KMS-11 (cell line): ENCODE data around the gene CCDC14.

ENCODE experiments used
- H2AFZ ChIP-seq: fragments of 200-600 bp; sonication (generic); 2 replicates; pipeline ENCODE4 v1.6.1; 2016; ENCODE audit warnings: antibody characterized with exemption, mixed run types, low read depth
- H3K27ac ChIP-seq: fragments of 200-600 bp; sonication (generic); 2 replicates; pipeline ENCODE4 v1.6.1; 2016; ENCODE audit warnings: mild to moderate bottlenecking, mixed run types
- H3K27me3 ChIP-seq: fragments of 200-600 bp; sonication (generic); 2 replicates; pipeline ENCODE4 v1.6.1; 2017; ENCODE audit warnings: mild to moderate bottlenecking, low read depth, mixed run types, moderate library complexity; ENCODE audit not compliant: insufficient read depth
- H3K36me3 ChIP-seq: fragments of 200-600 bp; sonication (generic); 2 replicates; pipeline ENCODE4 v1.6.1; 2017; ENCODE audit warnings: mild to moderate bottlenecking, mixed run types; ENCODE audit not compliant: insufficient read depth
- H3K4me1 ChIP-seq: fragments of 200-600 bp; sonication (generic); 2 replicates; pipeline ENCODE4 v1.6.1; 2016; ENCODE audit warnings: mild to moderate bottlenecking, low read depth, mixed run types; ENCODE audit not compliant: poor library complexity, severe bottlenecking
- H3K4me2 ChIP-seq: fragments of 200-600 bp; sonication (generic); 2 replicates; pipeline ENCODE4 v1.7.0; 2016; ENCODE audit warnings: mild to moderate bottlenecking, mixed run types
- H3K4me3 ChIP-seq: fragments of 200-600 bp; sonication (generic); IDR thresholded peaks from 2 replicates; pipeline ENCODE4 v1.6.1; 2017; ENCODE audit warnings: low read depth, low read length, mixed read lengths; ENCODE audit not compliant: insufficient read depth
- H3K79me2 ChIP-seq: fragments of 200-600 bp; sonication (generic); 2 replicates; pipeline ENCODE4 v1.6.1; 2016; ENCODE audit warnings: low read depth, mixed run types; ENCODE audit not compliant: insufficient read depth
- H3K9ac ChIP-seq: fragments of 200-600 bp; sonication (generic); 2 replicates; pipeline ENCODE4 v1.6.1; 2016; ENCODE audit warnings: mild to moderate bottlenecking, mixed run types
- H4K20me1 ChIP-seq: fragments of 200-600 bp; sonication (generic); 2 replicates; pipeline ENCODE4 v1.6.1; 2016; ENCODE audit warnings: mild to moderate bottlenecking, mixed run types; ENCODE audit not compliant: insufficient read depth
- CTCF ChIP-seq: fragments of 200-600 bp; sonication (generic); conservative IDR thresholded peaks from 2 replicates; pipeline ENCODE4 v1.6.1; 2017; ENCODE audit warnings: low read depth, mild to moderate bottlenecking, antibody characterized with exemption, low read length, moderate library complexity, mixed read lengths

Gene CCDC14

DNA sequence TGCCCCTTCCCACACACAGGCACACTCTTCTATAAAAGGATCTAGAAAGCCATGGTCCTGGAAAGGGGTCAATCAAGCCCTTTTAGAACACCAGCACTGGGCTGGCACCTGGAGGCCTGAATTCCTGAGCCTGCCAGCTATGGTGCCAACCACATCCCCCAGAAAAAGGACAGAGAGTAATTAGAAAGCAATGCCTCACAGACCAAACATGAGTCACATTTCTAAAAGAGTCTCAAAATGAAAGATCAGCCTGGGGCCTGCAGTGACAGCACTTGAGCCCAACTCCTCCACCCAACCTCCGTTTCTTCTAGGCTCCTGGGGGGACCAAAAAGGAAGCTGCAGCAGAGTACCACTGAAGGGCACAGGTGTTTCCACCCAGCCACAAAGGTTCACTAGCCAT lies 91.0 kb downstream of the CCDC14 start:
- Histone ChIP-seq H3K9ac (no peak overlapping the region), H2AFZ (no peak overlapping the region), H3K4me2 (no peak overlapping the region; the same call in 1 of the 2 replicates), H3K79me2 (no peaks in the 10 kb centered on the region), H3K36me3 (no peaks in the 10 kb centered on the region), H3K4me1 (peaks cover 14% of the 10 kb centered on the region), H3K27ac (no peak overlapping the region), H3K27me3 (no peaks in the 10 kb centered on the region), H3K4me3 (no peak overlapping the region), H4K20me1 (no peaks in the 10 kb centered on the region)
- no peak for TF ChIP-seq CTCF

DNA sequence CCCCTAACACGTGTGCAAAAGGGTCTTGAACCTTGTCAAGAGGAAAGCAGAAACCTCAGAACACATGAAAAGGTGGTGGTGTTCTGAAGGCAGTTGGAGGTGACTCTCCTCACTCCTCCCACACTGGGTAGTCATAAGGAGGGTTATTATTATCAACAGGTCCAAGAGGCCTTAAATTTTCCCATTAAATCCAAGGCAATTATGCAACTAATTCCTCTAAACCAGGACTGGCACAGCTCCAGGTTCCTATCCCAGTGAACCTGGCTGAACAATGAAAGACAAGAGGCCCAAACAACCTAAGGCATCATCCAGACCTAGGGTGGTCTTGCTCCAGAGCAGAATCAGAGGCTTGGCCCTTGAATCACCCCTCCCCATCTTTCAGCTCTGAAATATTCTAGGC lies 91.9 kb downstream of the CCDC14 start:
- H3K4me3 ChIP-seq = no peak overlapping the region
- H3K79me2 ChIP-seq = no peaks in the 10 kb centered on the region
- no peak overlapping the region for H3K4me2 ChIP-seq
- no peaks in the 10 kb centered on the region for H4K20me1 ChIP-seq
- no peaks in the 10 kb centered on the region for H3K27me3 ChIP-seq
- no peak for TF ChIP-seq CTCF
- H3K9ac ChIP-seq = no peak overlapping the region
- peaks cover 14% of the 10 kb centered on the region for H3K4me1 ChIP-seq
- H3K36me3 ChIP-seq = no peaks in the 10 kb centered on the region
- no peak overlapping the region for H2AFZ ChIP-seq
- H3K27ac ChIP-seq = no peak overlapping the region

- H3K27me3 ChIP-seq = no peaks in the 10 kb centered on the region
- H3K4me1 ChIP-seq = no peaks in the 10 kb centered on the region
- no peak overlapping the region for H2AFZ ChIP-seq
- H3K9ac ChIP-seq = no peak overlapping the region
- H3K36me3 ChIP-seq = no peaks in the 10 kb centered on the region
- no peaks in the 10 kb centered on the region for H3K79me2 ChIP-seq
- H3K27ac ChIP-seq = no peak overlapping the region
- no peak overlapping the region for H3K4me2 ChIP-seq
- H4K20me1 ChIP-seq = no peaks in the 10 kb centered on the region
- H3K4me3 ChIP-seq = no peak overlapping the region
- TF ChIP-seq CTCF = no peak
Observed at GRCh38 chr3:123864706-123865105, 96.3 kb downstream of the CCDC14 start.
